Bronchial epithelial cell (primary cell): ENCODE data around the gene FGF7. TPM values are rescaled to one million over a fixed set of nuclear protein-coding genes. Genes with fewer than 3 reads are reported as not detected.

Experiments used
- DNase-seq: peaks from one replicate; pipeline ENCODE4 v3.0.0-alpha.2; 2010; ENCODE audit warnings: low read depth
- FAIRE-seq: peaks from 2 replicates; lab custom pipeline; 2011; peaks lifted over from hg19 to GRCh38; lab: Jason Lieb, UNC
- H3K27me3 ChIP-seq: 2 replicates; pipeline ENCODE4 v1.5.1; 2011; ENCODE audit warnings: low read length; ENCODE audit not compliant: control insufficient read depth, insufficient read depth
- H3K36me3 ChIP-seq: 2 replicates; pipeline ENCODE4 v1.5.1; 2011; ENCODE audit warnings: low read length; ENCODE audit not compliant: control insufficient read depth, insufficient read depth
- H3K4me3 ChIP-seq: 2 replicates; pipeline ENCODE4 v1.5.1; 2011; ENCODE audit warnings: mild to moderate bottlenecking, low read depth, low read length, control low read depth
- total RNA-seq: library from RNA; depleted of rRNA; stranded (reverse); fragments of >200 nt; gene quantifications from 2 replicates; pipeline ENCODE4 v1.2.1, GENCODE V29; 2014
- TF ChIP-seq, protein P1 (sequence below): IDR thresholded peaks from 2 replicates; pipeline ENCODE4 v1.5.1; 2011; ENCODE audit warnings: mild to moderate bottlenecking, moderate library complexity, low read length, control low read depth, inconsistent platforms; ENCODE audit not compliant: insufficient read depth, severe bottlenecking

Gene FGF7
- total RNA-seq, 1 donor from 2014 or later, result 4.7 TPM

GRCh38 chr15:49415638-49416037 is 7.4 kb upstream of the FGF7 start:
- FAIRE-seq (no peak), DNase-seq (peak; percentile 85)
- Histone ChIP-seq H3K36me3 (no peaks in the 10 kb centered on the region), H3K4me3 (no peak overlapping the region), H3K27me3 (no peaks in the 10 kb centered on the region)
- TF ChIP-seq, protein P1, sequence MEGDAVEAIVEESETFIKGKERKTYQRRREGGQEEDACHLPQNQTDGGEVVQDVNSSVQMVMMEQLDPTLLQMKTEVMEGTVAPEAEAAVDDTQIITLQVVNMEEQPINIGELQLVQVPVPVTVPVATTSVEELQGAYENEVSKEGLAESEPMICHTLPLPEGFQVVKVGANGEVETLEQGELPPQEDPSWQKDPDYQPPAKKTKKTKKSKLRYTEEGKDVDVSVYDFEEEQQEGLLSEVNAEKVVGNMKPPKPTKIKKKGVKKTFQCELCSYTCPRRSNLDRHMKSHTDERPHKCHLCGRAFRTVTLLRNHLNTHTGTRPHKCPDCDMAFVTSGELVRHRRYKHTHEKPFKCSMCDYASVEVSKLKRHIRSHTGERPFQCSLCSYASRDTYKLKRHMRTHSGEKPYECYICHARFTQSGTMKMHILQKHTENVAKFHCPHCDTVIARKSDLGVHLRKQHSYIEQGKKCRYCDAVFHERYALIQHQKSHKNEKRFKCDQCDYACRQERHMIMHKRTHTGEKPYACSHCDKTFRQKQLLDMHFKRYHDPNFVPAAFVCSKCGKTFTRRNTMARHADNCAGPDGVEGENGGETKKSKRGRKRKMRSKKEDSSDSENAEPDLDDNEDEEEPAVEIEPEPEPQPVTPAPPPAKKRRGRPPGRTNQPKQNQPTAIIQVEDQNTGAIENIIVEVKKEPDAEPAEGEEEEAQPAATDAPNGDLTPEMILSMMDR, result no peak

- FAIRE-seq (no peak), DNase-seq (no peak)
- TF ChIP-seq, protein P1, result no peak
- Histone ChIP-seq H3K4me3 (no peak overlapping the region), H3K36me3 (no peaks in the 10 kb centered on the region), H3K27me3 (no peaks in the 10 kb centered on the region)
Observed at GRCh38 chr15:49418811-49419210, 4.2 kb upstream of the FGF7 start.

GRCh38 chr15:49421991-49422390 is 1.1 kb upstream of the FGF7 start:
- TF ChIP-seq, protein P1, result peak; percentile 55
- Histone ChIP-seq H3K4me3 (no peak overlapping the region), H3K27me3 (no peaks in the 10 kb centered on the region), H3K36me3 (no peaks in the 10 kb centered on the region)
- FAIRE-seq (no peak), DNase-seq (peak; percentile 52)

GRCh38 chr15:49423901-49424550 is 984 bp downstream of the FGF7 start:
- DNase-seq (no peak), FAIRE-seq (no peak)
- Histone ChIP-seq H3K4me3 (no peak overlapping the region), H3K36me3 (no peaks in the 10 kb centered on the region), H3K27me3 (no peaks in the 10 kb centered on the region)
- TF ChIP-seq, protein P1, result no peak

DNA sequence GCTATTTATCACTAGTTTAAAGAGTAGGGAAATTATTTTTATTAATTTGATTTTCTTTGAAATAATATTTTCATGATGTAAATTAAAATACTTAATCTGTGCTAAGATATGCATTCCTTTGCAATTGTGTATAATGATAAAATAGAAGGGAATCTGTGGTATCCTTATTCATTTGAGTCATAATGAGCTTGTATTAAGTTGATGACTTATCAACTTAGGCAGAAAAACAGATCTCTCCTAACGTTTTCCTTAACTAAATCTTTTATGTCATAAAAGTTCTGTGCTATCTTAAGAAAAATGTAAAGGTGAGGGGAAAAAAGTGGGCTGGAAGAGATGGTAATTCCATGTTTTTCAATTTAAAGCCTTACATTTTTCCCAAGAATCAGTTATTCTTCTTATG is 1.9 kb downstream of the FGF7 start:
- Histone ChIP-seq H3K4me3 (no peak overlapping the region), H3K27me3 (no peaks in the 10 kb centered on the region), H3K36me3 (no peaks in the 10 kb centered on the region)
- FAIRE-seq (no peak), DNase-seq (no peak)
- TF ChIP-seq, protein P1, result no peak

DNA sequence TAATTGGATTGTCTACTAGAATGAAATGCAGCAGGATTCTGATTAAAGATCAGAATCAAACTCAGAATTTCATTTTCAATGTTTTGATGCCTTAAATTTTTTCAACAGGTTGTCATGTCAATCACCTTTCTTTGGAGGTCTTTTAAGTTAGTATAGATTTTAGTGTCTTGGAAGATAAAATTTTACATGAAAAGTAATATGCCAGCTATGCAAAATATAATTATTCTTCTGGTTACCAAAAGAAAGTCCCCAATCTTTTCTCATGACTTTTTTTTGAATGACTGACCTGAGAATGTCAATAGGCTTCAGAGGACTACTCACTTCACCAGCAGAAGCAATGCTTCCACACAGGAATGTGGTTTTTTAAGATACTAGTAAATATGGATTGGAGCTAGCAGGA is 4.3 kb downstream of the FGF7 start:
- FAIRE-seq, result no peak
- no peak for DNase-seq
- Histone ChIP-seq H3K27me3 (no peaks in the 10 kb centered on the region), H3K4me3 (no peak overlapping the region), H3K36me3 (no peaks in the 10 kb centered on the region)
- TF ChIP-seq, protein P1, result no peak
